ENCODE results near the gene GCH1. TPM values are rescaled to one million over a fixed set of nuclear protein-coding genes. Genes with fewer than 3 reads are reported as not detected.

The GCH1 gene
- total RNA-seq, 4 donors from 2014 or later = 1.5 to 6.8 (median 1.7) TPM

- Histone ChIP-seq H3K4me1 (peaks cover 0 to 4% (median 0%) of the 10 kb centered on the region in 4 donors), H3K27ac (replicated peaks in 1 of 4) (no peak overlapping the region), H3K36me3 (no peaks in the 10 kb centered on the region), H3K27me3 (no peaks in the 10 kb centered on the region), H3K9me3 (no peaks in the 10 kb centered on the region), H3K4me3 (no peak overlapping the region)
- TF ChIP-seq, protein P1, sequence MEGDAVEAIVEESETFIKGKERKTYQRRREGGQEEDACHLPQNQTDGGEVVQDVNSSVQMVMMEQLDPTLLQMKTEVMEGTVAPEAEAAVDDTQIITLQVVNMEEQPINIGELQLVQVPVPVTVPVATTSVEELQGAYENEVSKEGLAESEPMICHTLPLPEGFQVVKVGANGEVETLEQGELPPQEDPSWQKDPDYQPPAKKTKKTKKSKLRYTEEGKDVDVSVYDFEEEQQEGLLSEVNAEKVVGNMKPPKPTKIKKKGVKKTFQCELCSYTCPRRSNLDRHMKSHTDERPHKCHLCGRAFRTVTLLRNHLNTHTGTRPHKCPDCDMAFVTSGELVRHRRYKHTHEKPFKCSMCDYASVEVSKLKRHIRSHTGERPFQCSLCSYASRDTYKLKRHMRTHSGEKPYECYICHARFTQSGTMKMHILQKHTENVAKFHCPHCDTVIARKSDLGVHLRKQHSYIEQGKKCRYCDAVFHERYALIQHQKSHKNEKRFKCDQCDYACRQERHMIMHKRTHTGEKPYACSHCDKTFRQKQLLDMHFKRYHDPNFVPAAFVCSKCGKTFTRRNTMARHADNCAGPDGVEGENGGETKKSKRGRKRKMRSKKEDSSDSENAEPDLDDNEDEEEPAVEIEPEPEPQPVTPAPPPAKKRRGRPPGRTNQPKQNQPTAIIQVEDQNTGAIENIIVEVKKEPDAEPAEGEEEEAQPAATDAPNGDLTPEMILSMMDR (IDR thresholded peaks at IDR 0.05) = no peak
- no peak for TF ChIP-seq POLR2A (IDR thresholded peaks at IDR 0.05; ENCODE audit: low read depth)
- no peak for TF ChIP-seq POLR2AphosphoS5 (IDR thresholded peaks at IDR 0.05)
- no peak for TF ChIP-seq EP300 (IDR thresholded peaks at IDR 0.05)
- 96% methylated on average over 4 of the region's 4 CpGs for WGBS
- intact Hi-C loops (cut with DNase I) = no loop called here
- DNase-seq (ENCODE audit: extremely low spot score) = no peak
Measured at GRCh38 chr14:54856152-54856551, 46.5 kb downstream of the GCH1 start.

- WGBS = 57% methylated on average over 2 of the region's 2 CpGs
- intact Hi-C loops (cut with DNase I) = no loop called here
Measured at GRCh38 chr14:54854181-54854580, 48.4 kb downstream of the GCH1 start.

DNA sequence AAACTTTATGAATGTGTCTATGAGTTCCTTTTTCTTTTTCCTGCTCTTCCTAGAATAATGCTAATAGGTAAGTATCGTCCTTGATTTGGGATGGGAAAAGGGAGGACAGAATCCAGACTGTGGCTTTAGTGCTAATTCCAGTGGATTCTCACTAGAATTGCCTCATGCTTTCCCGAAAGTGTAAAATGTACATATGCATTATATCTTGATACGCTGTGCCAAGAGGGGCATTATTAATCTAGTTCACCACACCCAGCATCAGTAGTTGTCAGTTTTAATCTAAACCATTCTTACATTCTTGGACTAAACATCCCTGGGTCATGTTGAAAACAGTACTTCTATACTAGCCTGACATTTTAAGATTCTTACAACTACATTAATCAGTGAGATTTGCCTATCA is 49.3 kb downstream of the GCH1 start:
- H3K27me3 ChIP-seq = no peaks in the 10 kb centered on the region
- WGBS = 75% methylated on average over 3 of the region's 3 CpGs
- no peak overlapping the region for H3K27ac ChIP-seq (replicated peaks in 1 of 4)
- DNase-seq (ENCODE audit: extremely low spot score) = no peak
- TF ChIP-seq EP300 (IDR thresholded peaks at IDR 0.05) (no peak), POLR2A (IDR thresholded peaks at IDR 0.05; ENCODE audit: low read depth) (no peak), POLR2AphosphoS5 (IDR thresholded peaks at IDR 0.05) (no peak)
- TF ChIP-seq, protein P1 (IDR thresholded peaks at IDR 0.05) = no peak
- H3K4me3 ChIP-seq = no peak overlapping the region
- H3K36me3 ChIP-seq = no peaks in the 10 kb centered on the region
- intact Hi-C loops (cut with DNase I) = no loop called here
- H3K9me3 ChIP-seq = no peaks in the 10 kb centered on the region
- peaks cover 0 to 4% (median 0%) of the 10 kb centered on the region in 4 donors for H3K4me1 ChIP-seq

More at GRCh38 chr14:54854181-54854580, 48.4 kb downstream of the GCH1 start:
- Histone ChIP-seq H3K4me3 (no peak overlapping the region), H3K27ac (replicated peaks in 1 of 4) (no peak overlapping the region), H3K36me3 (no peaks in the 10 kb centered on the region), H3K9me3 (no peaks in the 10 kb centered on the region), H3K4me1 (peaks cover 0 to 4% (median 0%) of the 10 kb centered on the region in 4 donors), H3K27me3 (no peaks in the 10 kb centered on the region)
- TF ChIP-seq, protein P1 (IDR thresholded peaks at IDR 0.05) = no peak
- TF ChIP-seq POLR2AphosphoS5 (IDR thresholded peaks at IDR 0.05) = no peak
- no peak for TF ChIP-seq EP300 (IDR thresholded peaks at IDR 0.05)
- TF ChIP-seq POLR2A (IDR thresholded peaks at IDR 0.05; ENCODE audit: low read depth) = no peak
- DNase-seq (ENCODE audit: extremely low spot score) = no peak

DNA sequence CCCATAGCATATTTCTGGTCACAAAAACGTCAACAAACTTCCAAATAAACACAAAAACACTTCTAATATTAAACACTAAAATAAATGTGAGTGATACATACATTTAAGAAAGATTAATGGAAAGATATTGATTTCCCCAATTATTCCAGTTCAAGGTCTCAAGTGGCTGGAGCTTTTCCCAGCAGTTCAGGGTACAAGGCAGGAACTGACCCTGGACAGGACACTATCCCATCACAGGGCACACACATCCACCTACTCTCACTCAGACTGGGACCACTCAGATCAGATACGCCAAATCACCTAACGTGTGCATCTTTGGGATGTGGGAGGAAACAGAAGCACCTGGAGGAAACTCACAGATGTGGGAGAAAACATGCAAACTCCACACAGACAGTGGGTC is 50.4 kb downstream of the GCH1 start:
- Histone ChIP-seq H3K4me1 (peaks cover 0 to 1% (median 0%) of the 10 kb centered on the region in 4 donors), H3K27ac (replicated peaks in 1 of 4) (no peak overlapping the region), H3K9me3 (no peaks in the 10 kb centered on the region), H3K27me3 (no peaks in the 10 kb centered on the region), H3K36me3 (no peaks in the 10 kb centered on the region), H3K4me3 (no peak overlapping the region)
- WGBS = 74% methylated on average over 3 of the region's 3 CpGs
- no peak for DNase-seq (ENCODE audit: extremely low spot score)
- no peak for TF ChIP-seq EP300 (IDR thresholded peaks at IDR 0.05)
- intact Hi-C loops (cut with DNase I) = no loop called here

GRCh38 chr14:54848910-54849309 is 53.7 kb downstream of the GCH1 start:
- Histone ChIP-seq H3K27me3 (no peaks in the 10 kb centered on the region), H3K36me3 (no peaks in the 10 kb centered on the region), H3K4me1 (no peaks in the 10 kb centered on the region), H3K27ac (replicated peaks in 1 of 4) (no peak overlapping the region), H3K4me3 (no peak overlapping the region), H3K9me3 (no peaks in the 10 kb centered on the region)
- no peak for TF ChIP-seq POLR2A (IDR thresholded peaks at IDR 0.05; ENCODE audit: low read depth)
- TF ChIP-seq, protein P1 (IDR thresholded peaks at IDR 0.05) = no peak
- no peak for TF ChIP-seq POLR2AphosphoS5 (IDR thresholded peaks at IDR 0.05)
- TF ChIP-seq EP300 (IDR thresholded peaks at IDR 0.05) = no peak
- intact Hi-C loops (cut with DNase I) = no loop called here
- WGBS = 78% methylated on average over 1 of the region's 1 CpG
- no peak for DNase-seq (ENCODE audit: extremely low spot score)
